Measurements from ENCODE around the gene SIX3.

The SIX3 gene

GRCh38 chr2:44941551-44942234 lies at the start of gene SIX3:
SIX3 (plus strand) TSS chr2:44941702; CDS start chr2:44942105, 403 bp downstream.
- no peak within 1 kb of the TSS for H3K4me3 ChIP-seq (replicated peaks; ENCODE audit: low read depth, low read length)
- no peak for DNase-seq (ENCODE audit: extremely low read depth, low read depth)
- TF ChIP-seq CTCF (IDR thresholded peaks at IDR 0.05; ENCODE audit: low read depth, low read length, missing control alignments) = no peak

- no peak overlapping the region for H3K4me3 ChIP-seq (replicated peaks; ENCODE audit: low read depth, low read length)
- no peak for DNase-seq (ENCODE audit: extremely low read depth, low read depth)
- TF ChIP-seq CTCF (IDR thresholded peaks at IDR 0.05; ENCODE audit: low read depth, low read length, missing control alignments) = no peak
Observed at GRCh38 chr2:44894058-44894457, 47.4 kb upstream of the SIX3 start.

GRCh38 chr2:44895061-44895460 lies 46.4 kb upstream of the SIX3 start:
- no peak for DNase-seq (ENCODE audit: extremely low read depth, low read depth)
- no peak overlapping the region for H3K4me3 ChIP-seq (replicated peaks; ENCODE audit: low read depth, low read length)
- no peak for TF ChIP-seq CTCF (IDR thresholded peaks at IDR 0.05; ENCODE audit: low read depth, low read length, missing control alignments)

- DNase-seq (ENCODE audit: extremely low read depth, low read depth) = no peak
- no peak for TF ChIP-seq CTCF (IDR thresholded peaks at IDR 0.05; ENCODE audit: low read depth, low read length, missing control alignments)
- no peak overlapping the region for H3K4me3 ChIP-seq (replicated peaks; ENCODE audit: low read depth, low read length)
Observed at GRCh38 chr2:44897406-44897805, 44.1 kb upstream of the SIX3 start.

GRCh38 chr2:44902217-44903137 lies 39.0 kb upstream of the SIX3 start:
- no peak for DNase-seq (ENCODE audit: extremely low read depth, low read depth)
- no peak for TF ChIP-seq CTCF (IDR thresholded peaks at IDR 0.05; ENCODE audit: low read depth, low read length, missing control alignments)
- H3K4me3 ChIP-seq (replicated peaks; ENCODE audit: low read depth, low read length) = no peak overlapping the region

- no peak for TF ChIP-seq CTCF (IDR thresholded peaks at IDR 0.05; ENCODE audit: low read depth, low read length, missing control alignments)
- DNase-seq (ENCODE audit: extremely low read depth, low read depth) = no peak
- no peak overlapping the region for H3K4me3 ChIP-seq (replicated peaks; ENCODE audit: low read depth, low read length)
Observed at GRCh38 chr2:44904578-44904977, 36.9 kb upstream of the SIX3 start.
